ENCODE data around the gene PRAMEF1. TPM values are rescaled to one million over a fixed set of nuclear protein-coding genes. Genes with fewer than 3 reads are reported as not detected.
"Not testable (repeated sequence)": the region's sequence is repeated elsewhere in the genome, so short reads cannot be mapped to it uniquely, and the experiment has no call there.

The PRAMEF1 gene
- total and polyA plus RNA-seq, 9 donors, result not detected

GRCh38 chr1:12811409-12811784, 20.2 kb downstream of the PRAMEF1 start:
- Histone ChIP-seq H3K27ac (no peak overlapping the region), H3K27me3 (no peaks in the 10 kb centered on the region), H3K9me3 (no peaks in the 10 kb centered on the region), H3K4me3 (no peak overlapping the region), H3K4me1 (ENCODE audit: insufficient read depth) (no peaks in the 10 kb centered on the region), H3K36me3 (no peaks in the 10 kb centered on the region)
- no peak for DNase-seq
- WGBS, 3 donors, result 44 to 54% (median 49%) methylated on average over 2 of the region's 2 CpGs
- intact Hi-C loops (cut with DNase I), result no loop called here
- TF ChIP-seq POLR2A (IDR thresholded peaks at IDR 0.05), result no peak
- no peak for TF ChIP-seq CTCF (IDR thresholded peaks at IDR 0.05)
- TF ChIP-seq EP300 (IDR thresholded peaks at IDR 0.05), result no peak

- DNase-seq; H3K4me1 ChIP-seq (ENCODE audit: insufficient read depth); H3K4me3 ChIP-seq; H3K9me3 ChIP-seq; intact Hi-C loops (cut with DNase I); H3K36me3 ChIP-seq; H3K27me3 ChIP-seq; H3K27ac ChIP-seq: not testable (repeated sequence)
- WGBS, 3 donors, result 66 to 73% (median 70%) methylated on average over 6 of the region's 6 CpGs
Measured at GRCh38 chr1:12819061-12819460, 27.9 kb downstream of the PRAMEF1 start.

GRCh38 chr1:12831310-12831709, 40.1 kb downstream of the PRAMEF1 start, which contains the start of gene PRAMEF11:
Gene PRAMEF11, minus strand, starts transcription at chr1:12831410. Its CDS starts 2,621 bp downstream, at chr1:12828789.
- H3K27me3 ChIP-seq; intact Hi-C loops (cut with DNase I); DNase-seq; H3K36me3 ChIP-seq; H3K27ac ChIP-seq; H3K4me1 ChIP-seq (ENCODE audit: insufficient read depth); H3K4me3 ChIP-seq; H3K9me3 ChIP-seq: not testable (repeated sequence)
- 48 to 61% (median 55%) methylated on average over 3 of the region's 3 CpGs for WGBS, 3 donors

GRCh38 chr1:12833251-12833650, 42.1 kb downstream of the PRAMEF1 start:
- H3K36me3 ChIP-seq; DNase-seq; H3K27ac ChIP-seq; H3K27me3 ChIP-seq; H3K4me3 ChIP-seq; H3K4me1 ChIP-seq (ENCODE audit: insufficient read depth); intact Hi-C loops (cut with DNase I); H3K9me3 ChIP-seq: not testable (repeated sequence)
- WGBS, 3 donors, result 29 to 58% (median 46%) methylated on average over 2 of the region's 2 CpGs

Other genes starting within 250 kb of the PRAMEF1 start
- 10 to 100 TPM; 25.8 to 92.3 (median 57.8) TPM for gene DHRS3, start 173.2 kb upstream of the PRAMEF1 start, total RNA-seq
- 10 to 100 TPM; 32.5 to 33.8 TPM for gene DHRS3, start 173.2 kb upstream of the PRAMEF1 start, polyA plus RNA-seq
- gene AADACL4, start 147.3 kb upstream of the PRAMEF1 start, total RNA-seq, result not detected
- under 1 TPM in 1 of 2 donors, not detected in 1; 0.38 TPM for gene AADACL4, start 147.3 kb upstream of the PRAMEF1 start, polyA plus RNA-seq
- gene AADACL3, start 75.3 kb upstream of the PRAMEF1 start, total RNA-seq, result not detected
- gene AADACL3, start 75.3 kb upstream of the PRAMEF1 start, polyA plus RNA-seq, result not detected
- gene CFAP107, start 45.2 kb upstream of the PRAMEF1 start, total RNA-seq, result 1 to 10 TPM in 1 of 7 donors, under 1 TPM in 3, not detected in 3; 0.32 to 2.2 (median 0.76) TPM
- gene CFAP107, start 45.2 kb upstream of the PRAMEF1 start, polyA plus RNA-seq, result not detected
- not detected for gene PRAMEF12, start 17.7 kb upstream of the PRAMEF1 start, total RNA-seq
- not detected for gene PRAMEF12, start 17.7 kb upstream of the PRAMEF1 start, polyA plus RNA-seq
- gene PRAMEF11, start 40.0 kb downstream of the PRAMEF1 start, total RNA-seq, result not detected
- not detected for gene PRAMEF11, start 40.0 kb downstream of the PRAMEF1 start, polyA plus RNA-seq
- gene HNRNPCL1, start 57.3 kb downstream of the PRAMEF1 start, total RNA-seq, result not detected
- gene HNRNPCL1, start 57.3 kb downstream of the PRAMEF1 start, polyA plus RNA-seq, result not detected
- gene PRAMEF2, start 65.7 kb downstream of the PRAMEF1 start, total RNA-seq, result not detected
- gene PRAMEF2, start 65.7 kb downstream of the PRAMEF1 start, polyA plus RNA-seq, result not detected
- not detected for gene PRAMEF4, start 94.8 kb downstream of the PRAMEF1 start, total RNA-seq
- gene PRAMEF4, start 94.8 kb downstream of the PRAMEF1 start, polyA plus RNA-seq, result not detected
- not detected for gene PRAMEF10, start 106.9 kb downstream of the PRAMEF1 start, total RNA-seq
- not detected for gene PRAMEF10, start 106.9 kb downstream of the PRAMEF1 start, polyA plus RNA-seq
- gene PRAMEF7, start 125.2 kb downstream of the PRAMEF1 start, total RNA-seq, result not detected
- not detected for gene PRAMEF7, start 125.2 kb downstream of the PRAMEF1 start, polyA plus RNA-seq
- gene PRAMEF6, start 156.2 kb downstream of the PRAMEF1 start, total RNA-seq, result not detected
- gene PRAMEF6, start 156.2 kb downstream of the PRAMEF1 start, polyA plus RNA-seq, result not detected